PC-3 (cell line): ENCODE data around the gene IL3RA.

Experiments used
- CTCF ChIP-seq: fragments of 300-600 bp; sonication (generic); conservative IDR thresholded peaks from 2 replicates; pipeline ENCODE4 v1.5.1; 2017; ENCODE audit warnings: antibody characterized with exemption, low read depth, mild to moderate bottlenecking, low read length
- EZH2 ChIP-seq: fragments of 300-600 bp; sonication (generic); IDR thresholded peaks from one replicate; pipeline ENCODE4 v1.6.1; 2017; ENCODE audit warnings: antibody characterized with exemption, mild to moderate bottlenecking, low read length; ENCODE audit not compliant: unreplicated experiment

DNA sequence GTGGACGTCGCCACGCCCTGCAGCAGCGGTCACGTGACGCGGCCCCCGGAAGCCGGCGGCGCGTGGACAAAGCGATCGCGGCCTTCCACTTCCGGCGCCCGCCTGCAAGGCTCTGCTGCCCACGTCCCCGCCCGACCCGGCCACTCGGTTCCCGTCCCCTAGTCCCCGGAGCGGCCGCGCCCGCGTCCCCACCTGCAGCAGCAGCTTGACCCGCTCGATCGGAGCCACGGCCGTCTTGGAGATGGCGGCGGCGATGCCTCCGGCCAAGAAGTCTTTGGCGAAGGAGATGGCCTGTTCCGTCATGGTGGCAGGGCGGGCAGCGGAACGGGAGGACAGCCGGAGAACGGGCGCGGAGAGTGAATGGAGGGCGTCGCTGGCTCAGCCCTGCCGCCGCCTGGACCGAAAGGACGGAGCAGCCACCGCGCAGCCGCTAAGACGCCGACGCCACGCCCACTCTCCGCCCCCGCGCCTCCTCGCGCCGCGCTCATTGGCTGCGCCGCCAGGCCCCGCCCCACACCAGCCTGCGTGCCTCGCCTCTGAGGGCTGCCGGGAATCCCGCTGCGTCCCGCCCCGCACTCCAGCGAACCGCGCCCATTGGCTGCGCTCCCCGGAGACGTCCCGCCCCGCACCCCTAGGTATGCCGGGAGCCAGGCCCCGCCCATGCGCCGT is 55.3 kb downstream of the IL3RA start, which contains the start of gene SLC25A6:
- TF ChIP-seq CTCF (no peak), EZH2 (no peak)
